Neural crest cell (in vitro differentiated cells): ENCODE measurements around the gene ESYT1. TPM values are rescaled to one million over a fixed set of nuclear protein-coding genes. Genes with fewer than 3 reads are reported as not detected.

ENCODE experiments used
- DNase-seq: peaks from one replicate; pipeline ENCODE4 v3.0.0; 2021; ENCODE audit warnings: low read depth, mixed read lengths, low spot score
- H3K27ac Mint-ChIP-seq: one replicate; pipeline ENCODE4 v1.8.0; 2021; ENCODE audit warnings: mild to moderate bottlenecking, mixed read lengths; ENCODE audit not compliant: unreplicated experiment
- H3K27me3 Mint-ChIP-seq: 2 replicates; pipeline ENCODE4 v1.8.0; 2021; ENCODE audit warnings: low read depth, mild to moderate bottlenecking, mixed read lengths
- H3K36me3 Mint-ChIP-seq: 2 replicates; pipeline ENCODE4 v1.8.0; 2021; ENCODE audit warnings: low read depth, mild to moderate bottlenecking, mixed read lengths
- H3K4me1 Mint-ChIP-seq: 2 replicates; pipeline ENCODE4 v1.8.0; 2021; ENCODE audit warnings: mixed read lengths
- H3K4me3 Mint-ChIP-seq: one replicate; pipeline ENCODE4 v1.8.0; 2021; ENCODE audit warnings: mild to moderate bottlenecking, mixed read lengths
- H3K9me3 Mint-ChIP-seq: 2 replicates; pipeline ENCODE4 v1.8.0; 2021; ENCODE audit warnings: mixed read lengths
- total RNA-seq: library from RNA; stranded (reverse); gene quantifications from 2 replicates; pipeline ENCODE4 v1.2.1, GENCODE V29; 2021
- TF ChIP-seq, protein P1 (sequence below): fragments of 200-600 bp; sonication (generic); conservative IDR thresholded peaks from 2 replicates; pipeline ENCODE4 v1.5.0; 2021; ENCODE audit warnings: antibody characterized with exemption, mild to moderate bottlenecking

Gene ESYT1
- total RNA-seq, 1 donor from 2014 or later = 121 TPM

DNA sequence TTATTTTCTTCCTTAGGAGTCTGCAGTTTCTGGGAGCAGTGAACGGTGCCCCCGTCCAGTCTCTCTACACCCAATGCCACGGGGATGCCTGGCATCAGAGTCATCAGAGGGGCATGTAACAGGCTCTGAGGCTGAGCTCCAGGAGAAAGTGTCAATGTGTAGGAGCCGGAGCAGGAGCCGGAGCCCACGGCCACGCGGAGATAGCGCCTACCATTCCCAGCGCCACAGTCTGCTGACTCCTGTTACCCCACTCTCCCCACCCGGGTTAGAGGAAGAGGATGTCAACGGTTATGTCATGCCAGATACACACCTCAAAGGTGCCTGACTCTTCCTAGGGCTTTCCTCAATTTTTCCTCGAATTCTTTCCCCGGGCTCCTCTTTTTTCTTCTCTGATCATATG, 27.0 kb upstream of the ESYT1 start:
- peaks cover 9% of the 10 kb centered on the region for H3K36me3 Mint-ChIP-seq
- no peak overlapping the region for H3K27ac Mint-ChIP-seq

DNA sequence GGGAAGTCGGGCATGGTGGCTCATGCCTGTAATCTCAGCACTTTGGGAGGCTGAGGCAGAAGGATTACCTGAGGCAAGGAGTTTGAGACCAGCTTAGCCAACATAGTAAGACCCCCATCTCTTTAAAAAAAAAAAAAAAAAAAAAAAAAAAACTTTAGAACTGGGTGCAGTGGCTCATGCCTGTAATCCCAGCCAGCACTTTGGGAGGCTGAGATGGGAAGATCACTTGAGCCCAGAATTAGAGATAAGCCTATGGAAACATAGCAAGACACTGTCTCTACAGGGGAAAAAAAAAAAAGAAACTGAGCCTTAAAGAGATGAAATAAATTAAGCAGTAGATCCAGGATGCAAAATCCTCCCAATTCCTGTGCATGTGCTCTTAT, 25.4 kb upstream of the ESYT1 start:
- Mint-ChIP-seq H3K27ac (no peak overlapping the region), H3K27me3 (no peaks in the 10 kb centered on the region), H3K36me3 (peaks cover 13% of the 10 kb centered on the region), H3K4me1 (peaks cover 37% of the 10 kb centered on the region), H3K4me3 (peak overlapping the region; percentile 98), H3K9me3 (no peaks in the 10 kb centered on the region)
- no peak for DNase-seq
- TF ChIP-seq, protein P1, sequence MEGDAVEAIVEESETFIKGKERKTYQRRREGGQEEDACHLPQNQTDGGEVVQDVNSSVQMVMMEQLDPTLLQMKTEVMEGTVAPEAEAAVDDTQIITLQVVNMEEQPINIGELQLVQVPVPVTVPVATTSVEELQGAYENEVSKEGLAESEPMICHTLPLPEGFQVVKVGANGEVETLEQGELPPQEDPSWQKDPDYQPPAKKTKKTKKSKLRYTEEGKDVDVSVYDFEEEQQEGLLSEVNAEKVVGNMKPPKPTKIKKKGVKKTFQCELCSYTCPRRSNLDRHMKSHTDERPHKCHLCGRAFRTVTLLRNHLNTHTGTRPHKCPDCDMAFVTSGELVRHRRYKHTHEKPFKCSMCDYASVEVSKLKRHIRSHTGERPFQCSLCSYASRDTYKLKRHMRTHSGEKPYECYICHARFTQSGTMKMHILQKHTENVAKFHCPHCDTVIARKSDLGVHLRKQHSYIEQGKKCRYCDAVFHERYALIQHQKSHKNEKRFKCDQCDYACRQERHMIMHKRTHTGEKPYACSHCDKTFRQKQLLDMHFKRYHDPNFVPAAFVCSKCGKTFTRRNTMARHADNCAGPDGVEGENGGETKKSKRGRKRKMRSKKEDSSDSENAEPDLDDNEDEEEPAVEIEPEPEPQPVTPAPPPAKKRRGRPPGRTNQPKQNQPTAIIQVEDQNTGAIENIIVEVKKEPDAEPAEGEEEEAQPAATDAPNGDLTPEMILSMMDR = no peak

More for the DNA sequence above, 27.0 kb upstream of the ESYT1 start:
- TF ChIP-seq, protein P1 = no peak
- no peak overlapping the region for H3K4me3 Mint-ChIP-seq
- no peak for DNase-seq
- peaks cover 30% of the 10 kb centered on the region for H3K4me1 Mint-ChIP-seq
- H3K9me3 Mint-ChIP-seq = no peaks in the 10 kb centered on the region
- H3K27me3 Mint-ChIP-seq = peaks cover 2% of the 10 kb centered on the region

DNA sequence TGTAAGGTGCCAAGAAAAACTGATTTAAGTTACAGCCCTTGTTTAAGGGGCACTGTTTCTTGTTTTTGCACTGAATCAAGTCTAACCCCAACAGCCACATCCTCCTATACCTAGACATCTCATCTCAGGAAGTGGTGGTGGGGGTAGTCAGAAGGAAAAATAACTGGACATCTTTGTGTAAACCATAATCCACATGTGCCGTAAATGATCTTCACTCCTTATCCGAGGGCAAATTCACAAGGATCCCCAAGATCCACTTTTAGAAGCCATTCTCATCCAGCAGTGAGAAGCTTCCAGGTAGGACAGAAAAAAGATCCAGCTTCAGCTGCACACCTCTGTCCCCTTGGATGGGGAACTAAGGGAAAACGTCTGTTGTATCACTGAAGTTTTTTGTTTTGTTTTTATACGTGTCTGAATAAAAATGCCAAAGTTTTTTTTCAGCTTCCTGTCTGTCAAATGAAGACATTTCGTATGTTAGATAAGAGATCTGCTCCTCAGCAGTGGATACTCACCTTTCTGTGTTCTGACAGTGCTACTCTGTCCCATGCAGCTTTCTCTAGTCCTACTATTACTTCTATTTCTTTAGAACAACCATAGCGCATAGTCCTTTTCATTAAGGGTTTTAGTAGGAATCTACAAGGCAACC, 24.9 kb upstream of the ESYT1 start:
- no peaks in the 10 kb centered on the region for H3K27me3 Mint-ChIP-seq
- H3K4me1 Mint-ChIP-seq = peaks cover 37% of the 10 kb centered on the region
- H3K27ac Mint-ChIP-seq = no peak overlapping the region
- H3K9me3 Mint-ChIP-seq = no peaks in the 10 kb centered on the region
- H3K4me3 Mint-ChIP-seq = peak overlapping the region; percentile 98
- TF ChIP-seq, protein P1 = no peak
- peaks cover 11% of the 10 kb centered on the region for H3K36me3 Mint-ChIP-seq
- DNase-seq = no peak

DNA sequence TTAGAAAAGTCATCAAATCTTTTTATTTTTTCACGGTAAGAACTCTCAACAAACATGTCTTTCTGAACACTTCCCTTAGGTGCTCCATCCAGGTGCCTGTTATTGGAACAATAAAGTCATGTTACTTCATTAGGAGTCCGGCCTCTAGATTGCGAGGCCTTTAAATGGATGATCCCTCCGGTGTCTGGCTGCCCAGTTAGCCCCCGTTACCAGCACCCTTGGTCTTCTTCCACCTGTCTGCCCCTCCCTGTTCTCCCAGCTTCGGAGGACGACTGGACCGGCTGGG, 24.3 kb upstream of the ESYT1 start:
- Mint-ChIP-seq H3K4me1 (peaks cover 37% of the 10 kb centered on the region), H3K36me3 (peaks cover 11% of the 10 kb centered on the region), H3K27ac (peak overlapping the region; percentile 95), H3K27me3 (no peaks in the 10 kb centered on the region), H3K9me3 (no peaks in the 10 kb centered on the region), H3K4me3 (peak overlapping the region; percentile 98)
- TF ChIP-seq, protein P1 = no peak
- DNase-seq = no peak

DNA sequence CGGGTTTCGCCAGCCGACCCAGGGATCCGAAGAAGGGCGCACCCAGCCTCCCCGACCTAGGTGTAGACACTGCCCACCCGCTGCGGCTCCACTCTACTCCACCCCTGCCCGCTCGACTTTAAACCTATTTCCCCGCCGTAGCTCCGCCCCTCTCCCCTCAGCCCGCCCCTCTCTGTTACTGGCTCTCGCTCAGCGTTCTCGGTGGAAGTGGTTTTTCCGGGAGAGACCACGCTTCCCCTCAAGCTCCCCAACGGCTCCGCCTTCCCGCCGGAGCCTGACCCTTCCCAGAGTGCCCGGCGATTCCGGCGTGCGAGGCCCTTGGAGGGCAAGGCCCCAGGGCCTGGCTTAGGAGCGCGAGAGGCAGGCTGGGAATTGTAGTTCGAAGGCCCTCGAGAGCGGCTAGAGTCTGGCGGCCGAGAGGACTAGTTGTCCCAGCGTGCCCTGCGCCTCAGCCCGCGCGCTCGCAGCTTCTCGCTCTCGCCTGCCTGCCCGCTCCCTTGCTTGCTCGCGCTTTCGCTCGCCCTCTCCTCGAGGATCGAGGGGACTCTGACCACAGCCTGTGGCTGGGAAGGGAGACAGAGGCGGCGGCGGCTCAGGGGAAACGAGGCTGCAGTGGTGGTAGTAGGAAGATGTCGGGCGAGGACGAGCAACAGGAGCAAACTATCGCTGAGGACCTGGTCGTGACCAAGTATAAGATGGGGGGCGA, 23.8 kb upstream of the ESYT1 start, which contains the start of gene PA2G4:
TSS of gene PA2G4 (plus strand) at position 451 of the 706 bp plus-strand sequence. CDS start at position 630, 179 bp downstream.
- Mint-ChIP-seq H3K4me3 (peak within 1 kb of the TSS; percentile 98), H3K4me1 (peaks cover 37% of the 10 kb centered on the region), H3K9me3 (no peaks in the 10 kb centered on the region), H3K36me3 (peaks cover 9% of the 10 kb centered on the region), H3K27ac (peak within 1 kb of the TSS; percentile 97), H3K27me3 (no peaks in the 10 kb centered on the region)
- peak; percentile 94 for DNase-seq
- TF ChIP-seq, protein P1 = no peak
